ENCODE data around the gene DLG1.

GRCh38 chr3:197317250-197317963 is 19.0 kb upstream of the DLG1 start:
- TF ChIP-seq POLR2AphosphoS5 (IDR thresholded peaks at IDR 0.05; ENCODE audit: low read depth, low read length) (no peak), REST (IDR thresholded peaks at IDR 0.05; ENCODE audit: insufficient read depth in 1 of 2, low read depth in 2 of 2, low read length in 2 of 2) (no peak), TAF1 (IDR thresholded peaks at IDR 0.05; ENCODE audit: borderline replicate concordance, insufficient read depth, low read length) (no peak), FOXP2 (optimal IDR thresholded peaks at IDR 0.05; ENCODE audit: borderline replicate concordance, extremely low read depth, extremely low read length, insufficient read depth) (no peak), SIN3A (IDR thresholded peaks at IDR 0.05; ENCODE audit: borderline replicate concordance, insufficient read depth, low read length) (no peak)
